ENCODE measurements around the gene EPHB1.
"Not testable (repeated sequence)": the region's sequence is repeated elsewhere in the genome, so short reads cannot be mapped to it uniquely, and the experiment has no call there.

The EPHB1 gene

DNA sequence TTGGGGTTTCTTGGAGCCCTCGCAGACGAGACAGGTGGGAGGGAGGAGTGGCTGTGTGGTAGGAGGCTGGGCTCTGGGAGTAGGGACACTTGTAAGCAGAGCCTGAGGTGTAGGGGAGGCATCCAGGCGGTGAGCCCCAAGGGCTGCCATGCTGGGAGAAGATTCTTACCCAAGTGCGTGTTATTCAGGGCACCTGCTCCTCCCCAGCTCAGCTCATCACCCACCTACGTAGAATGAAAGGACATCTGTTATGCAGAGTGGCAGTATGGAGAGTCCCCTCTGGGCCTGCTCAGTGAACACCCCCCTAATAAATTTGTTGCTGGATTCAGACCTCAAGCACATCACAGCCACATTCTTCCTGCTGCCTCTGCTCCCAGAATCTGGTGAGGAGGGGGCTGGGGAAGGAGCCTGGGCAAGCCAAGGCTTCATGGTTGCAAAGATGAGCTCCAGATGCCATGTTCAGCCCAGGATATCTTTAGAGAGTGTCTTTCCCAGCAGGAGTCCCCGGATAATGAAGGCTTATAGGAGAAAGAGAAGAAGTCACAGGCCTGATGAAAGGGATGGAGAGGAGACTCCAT lies 261.8 kb downstream of the EPHB1 start:
- DNase-seq: no peak

DNA sequence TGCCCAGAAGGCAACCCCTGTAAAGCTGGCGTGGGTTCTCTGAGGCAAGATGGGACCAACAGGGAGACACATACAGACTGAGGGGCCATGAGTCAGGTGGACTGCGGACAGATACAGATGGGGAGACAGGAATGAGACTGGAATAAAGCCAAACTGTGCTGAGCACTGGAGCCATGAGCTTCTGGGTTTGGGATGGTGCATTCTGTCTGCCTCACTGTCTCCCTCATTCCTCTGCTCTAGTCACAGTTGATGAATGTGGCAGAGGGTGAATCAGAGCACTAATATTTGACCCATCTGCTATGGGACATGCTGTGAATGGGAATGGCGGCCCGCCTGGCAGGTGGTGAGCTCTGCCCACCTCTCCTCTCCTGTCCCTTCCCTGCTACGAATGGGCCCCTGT lies 262.9 kb downstream of the EPHB1 start:
- no peak for DNase-seq

DNA sequence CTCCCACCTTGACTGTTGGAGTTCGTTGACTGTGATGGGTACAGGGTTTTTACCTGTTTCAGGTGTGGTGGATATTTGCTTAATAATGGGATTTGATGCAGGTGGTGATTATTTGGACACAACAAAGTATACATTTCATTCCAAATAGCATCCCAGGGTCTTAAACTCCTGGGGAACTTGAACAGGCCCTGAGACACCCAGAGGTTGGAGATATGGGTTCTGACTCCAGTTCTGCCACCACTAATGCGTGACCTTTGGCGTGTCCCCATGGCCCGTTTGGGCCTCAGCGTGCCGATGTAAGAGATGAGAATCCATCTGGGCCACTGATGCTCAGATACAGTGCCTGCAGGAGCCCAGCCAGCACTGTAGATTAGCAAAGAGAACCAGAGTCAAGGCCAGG lies 264.5 kb downstream of the EPHB1 start:
- DNase-seq: no peak

DNA sequence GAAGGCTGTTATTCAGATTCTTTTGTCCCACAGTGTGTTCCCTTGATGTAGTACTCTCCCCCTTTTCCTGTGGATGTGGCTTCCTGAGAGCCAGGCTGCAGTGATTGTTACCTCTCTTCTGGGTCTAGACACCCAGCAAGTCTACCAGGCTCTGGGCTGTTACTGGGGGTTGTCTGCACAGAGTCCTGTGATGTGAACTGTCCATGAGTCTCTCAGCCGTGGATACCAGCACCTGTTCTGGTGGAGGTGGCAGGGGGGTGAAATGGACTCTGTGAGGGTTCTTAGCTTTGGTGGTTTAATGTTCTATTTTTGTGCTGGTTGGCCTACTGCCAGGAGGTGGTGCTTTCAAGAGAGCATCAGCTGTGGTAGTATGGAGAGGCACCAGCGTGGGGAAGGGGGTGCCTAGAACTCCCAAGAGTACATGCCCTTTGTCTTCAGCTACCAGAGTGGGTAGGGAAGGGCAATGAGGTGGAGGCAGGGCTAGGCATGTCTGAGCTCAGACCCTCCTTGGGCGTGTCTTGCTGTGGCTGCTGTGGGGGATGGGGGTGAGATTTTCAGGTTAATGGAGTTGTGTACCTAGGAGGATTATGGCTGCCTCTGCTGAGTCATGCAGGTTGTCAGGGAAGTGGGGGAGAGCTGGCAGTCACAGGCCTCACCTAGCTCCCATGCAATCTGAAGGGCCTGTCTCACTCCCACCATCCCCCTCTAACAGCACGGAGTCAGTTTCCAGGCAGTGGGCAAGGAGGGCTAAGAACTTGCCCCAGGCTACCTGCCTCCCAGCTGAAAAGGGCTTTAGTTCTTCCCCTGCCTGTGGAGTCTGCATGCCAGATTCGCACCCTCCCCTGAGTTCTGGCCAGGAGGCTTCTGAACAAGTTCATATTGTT lies 272.0 kb downstream of the EPHB1 start:
- DNase-seq: not testable (repeated sequence)

DNA sequence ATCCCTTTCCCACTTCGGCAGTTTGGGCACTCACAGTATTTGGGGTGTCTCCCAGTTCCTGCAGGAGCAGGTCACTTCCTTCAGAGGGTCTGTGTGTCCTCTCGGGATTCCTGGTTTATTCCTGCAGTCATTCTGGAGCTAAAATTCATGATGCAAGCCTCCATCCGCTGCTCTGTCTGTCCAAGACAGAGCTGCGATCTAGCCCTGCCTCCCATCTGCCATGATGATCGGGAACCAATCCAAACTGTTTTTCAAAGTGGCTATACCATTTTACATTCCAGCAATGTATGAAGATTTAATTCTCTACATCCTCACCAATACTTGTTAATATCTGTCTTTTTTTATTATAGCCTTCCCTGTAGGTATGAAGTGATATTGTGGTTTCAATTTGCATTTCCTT lies 273.0 kb downstream of the EPHB1 start:
- DNase-seq: no peak

GRCh38 chr3:135069406-135069805 lies 274.3 kb downstream of the EPHB1 start:
- DNase-seq: no peak

GRCh38 chr3:135071483-135071882 lies 276.4 kb downstream of the EPHB1 start:
- DNase-seq: no peak

DNA sequence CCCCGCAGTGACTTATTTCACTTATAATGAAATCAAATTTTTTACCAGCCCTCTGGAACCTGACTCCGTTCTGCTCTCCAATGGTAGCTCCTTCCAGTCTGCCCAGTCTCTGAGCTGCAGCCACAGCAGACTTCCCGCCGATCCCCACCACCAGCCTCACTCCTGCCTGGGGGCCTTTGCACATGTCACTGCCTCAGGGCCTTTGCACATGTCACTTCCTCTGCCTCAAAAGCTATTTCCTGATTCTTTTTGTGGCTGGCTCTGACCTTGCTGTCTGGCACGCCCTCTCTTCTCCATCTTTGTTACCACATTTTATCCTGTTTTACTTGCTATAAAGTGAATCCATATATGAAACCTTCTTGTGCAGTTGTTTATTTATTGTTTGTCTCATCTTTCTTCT lies 277.4 kb downstream of the EPHB1 start:
- DNase-seq: no peak

DNA sequence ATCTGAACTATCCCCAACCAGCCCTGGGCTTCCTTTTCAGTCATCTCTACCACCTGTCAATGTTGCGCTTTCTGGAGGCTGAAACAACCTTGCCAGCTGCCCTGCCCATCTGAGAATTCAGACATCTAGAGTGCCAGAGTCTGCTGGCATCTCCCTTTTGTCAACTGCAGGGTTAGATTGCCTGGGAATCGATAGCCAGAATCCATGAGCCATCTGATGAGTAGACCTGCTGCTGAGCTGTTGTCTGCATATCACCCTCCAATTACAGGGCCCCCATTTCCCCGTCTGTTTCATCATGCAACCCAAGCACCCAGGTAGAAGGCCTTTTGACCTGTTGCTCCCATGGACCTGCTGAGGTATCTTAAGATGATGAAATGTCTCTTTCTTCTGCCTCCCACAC lies 280.1 kb downstream of the EPHB1 start:
- no peak for DNase-seq

DNA sequence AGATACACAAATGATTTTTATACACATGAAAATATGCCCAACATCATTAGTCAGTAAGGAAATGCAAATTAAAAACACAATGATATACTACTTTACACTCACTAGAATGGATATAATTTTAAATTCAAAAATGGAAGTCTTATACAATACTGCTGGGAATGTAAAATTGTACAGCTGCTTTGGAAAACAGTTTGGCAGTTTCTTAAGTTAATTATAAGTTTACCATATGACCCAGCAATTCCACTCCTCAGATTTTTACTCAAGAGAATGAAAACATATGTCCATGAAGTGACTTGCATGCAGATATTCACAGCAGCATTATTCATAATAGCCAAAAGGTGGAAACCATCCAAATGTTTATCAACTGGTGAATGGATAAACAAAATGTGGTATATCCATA lies 281.3 kb downstream of the EPHB1 start:
- DNase-seq: no peak

DNA sequence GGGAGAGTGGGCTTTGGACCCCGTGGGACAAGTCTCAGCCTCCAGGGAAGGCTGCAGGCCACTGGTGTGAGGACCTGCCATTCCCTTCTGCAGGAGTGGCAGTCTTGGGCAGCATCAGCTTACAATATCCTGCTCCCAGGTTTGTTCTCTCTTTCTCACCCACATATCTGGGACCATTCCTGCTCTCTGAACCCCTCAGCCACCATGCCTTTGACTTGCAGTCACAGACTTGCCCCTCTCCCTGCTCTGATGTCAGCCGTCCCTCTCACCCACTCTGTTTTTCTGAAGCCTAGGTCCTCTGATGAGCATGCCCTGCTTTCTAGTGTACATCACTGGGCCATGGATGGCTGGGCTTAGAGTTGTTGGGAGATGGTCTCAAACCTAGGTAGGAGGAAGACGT lies 282.1 kb downstream of the EPHB1 start:
- DNase-seq: no peak

DNA sequence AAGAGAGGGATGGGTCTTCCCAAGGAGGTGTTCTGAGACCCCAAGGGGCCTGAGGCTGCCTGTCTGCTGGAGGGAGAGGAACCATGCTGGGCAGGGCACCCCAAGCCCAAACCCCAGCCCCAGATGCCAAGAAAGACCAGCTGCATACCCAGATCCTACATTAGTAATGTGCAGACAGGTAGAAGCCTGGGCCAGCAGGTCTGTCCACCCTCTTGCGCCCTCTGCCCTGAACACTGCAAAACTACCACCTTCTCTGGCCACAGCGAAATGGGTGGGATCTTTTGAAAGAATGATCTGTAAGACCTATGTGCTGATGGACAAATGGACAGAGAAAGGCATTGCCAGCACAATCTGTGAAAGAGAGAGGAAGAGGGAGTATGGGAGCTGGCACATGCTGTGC lies 283.2 kb downstream of the EPHB1 start:
- no peak for DNase-seq

DNA sequence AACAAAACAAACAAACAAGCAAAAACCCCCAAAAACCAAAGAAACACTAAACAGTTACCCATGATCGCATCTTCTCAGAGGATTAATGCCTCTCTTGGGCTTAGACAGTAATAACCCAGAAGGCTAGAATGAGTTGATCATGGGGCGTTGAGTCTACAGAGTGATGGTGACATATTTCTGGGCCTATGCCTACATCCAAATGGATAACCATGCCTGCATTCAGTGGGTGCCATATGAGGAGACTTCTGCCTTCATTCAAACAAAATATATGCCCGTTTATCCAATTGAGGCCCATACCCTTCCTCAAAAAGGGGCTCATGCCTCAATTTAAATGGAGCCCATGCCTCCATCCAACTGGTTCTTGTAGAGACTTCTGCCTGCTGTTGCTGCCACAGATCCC lies 284.0 kb downstream of the EPHB1 start:
- DNase-seq: no peak

DNA sequence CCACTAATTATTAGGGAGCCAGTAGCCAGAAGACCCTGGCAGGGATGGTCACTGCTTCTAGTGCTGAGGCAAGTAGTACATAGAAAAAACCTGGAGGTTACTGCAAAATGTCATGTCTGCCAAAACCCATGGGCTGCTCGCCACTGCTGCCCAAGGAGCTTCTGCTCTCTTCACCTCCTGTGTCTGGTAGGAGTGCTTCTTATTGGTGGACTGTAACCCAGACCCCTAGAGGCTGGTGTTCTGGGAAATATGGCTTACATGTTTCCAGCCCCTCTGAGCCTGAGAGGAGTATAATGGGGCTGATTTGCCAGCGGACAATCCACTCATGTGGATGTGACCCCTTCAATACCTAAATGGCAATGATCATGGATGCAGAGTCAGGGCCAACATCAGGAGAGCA lies 286.4 kb downstream of the EPHB1 start:
- DNase-seq: no peak

GRCh38 chr3:135081856-135082434 lies 286.9 kb downstream of the EPHB1 start:
- DNase-seq: no peak

DNA sequence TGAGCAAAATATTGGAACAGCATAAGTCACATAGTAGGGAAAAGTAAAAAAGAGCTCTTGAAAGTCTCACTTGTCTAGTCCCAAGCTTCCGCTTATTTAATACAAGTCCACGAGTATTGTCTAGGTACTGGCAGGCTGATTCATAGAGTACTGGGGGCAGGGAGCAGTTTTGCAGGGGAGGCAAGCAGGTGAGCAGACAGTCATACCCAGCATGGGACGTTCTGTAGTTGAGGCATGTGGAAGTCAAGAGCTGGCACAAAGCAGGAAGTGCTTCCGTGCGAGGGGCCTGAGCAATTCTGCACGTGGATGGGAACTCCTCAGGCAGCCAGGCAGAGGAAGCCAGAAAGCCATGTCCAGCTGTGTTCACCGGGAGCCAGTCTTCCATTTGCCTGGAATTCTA lies 287.6 kb downstream of the EPHB1 start:
- no peak for DNase-seq

- no peak for DNase-seq
These were observed 288.1 kb downstream of the EPHB1 start for GRCh38 chr3:135083179-135083578.

GRCh38 chr3:135083756-135084155 lies 288.7 kb downstream of the EPHB1 start:
- DNase-seq: no peak

DNA sequence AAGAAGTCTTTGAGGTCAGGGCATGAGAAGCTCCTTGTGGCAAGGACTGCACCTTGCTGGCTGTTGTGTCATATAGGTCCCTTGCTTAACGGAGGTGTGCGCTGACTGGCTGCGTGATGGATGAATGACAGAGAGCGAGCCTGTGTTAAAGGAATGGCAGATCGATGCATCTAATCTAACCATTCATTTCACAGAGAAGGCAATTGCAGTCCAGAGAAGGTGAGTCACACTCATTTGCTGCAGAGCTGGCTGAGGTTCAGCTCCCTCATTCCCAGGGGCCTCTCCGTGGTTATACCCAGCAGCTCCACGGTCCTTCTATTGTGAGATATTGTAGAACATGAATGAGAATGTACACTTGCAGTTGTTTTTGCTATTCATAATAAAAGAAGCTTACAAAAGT lies 289.3 kb downstream of the EPHB1 start:
- DNase-seq: no peak

DNA sequence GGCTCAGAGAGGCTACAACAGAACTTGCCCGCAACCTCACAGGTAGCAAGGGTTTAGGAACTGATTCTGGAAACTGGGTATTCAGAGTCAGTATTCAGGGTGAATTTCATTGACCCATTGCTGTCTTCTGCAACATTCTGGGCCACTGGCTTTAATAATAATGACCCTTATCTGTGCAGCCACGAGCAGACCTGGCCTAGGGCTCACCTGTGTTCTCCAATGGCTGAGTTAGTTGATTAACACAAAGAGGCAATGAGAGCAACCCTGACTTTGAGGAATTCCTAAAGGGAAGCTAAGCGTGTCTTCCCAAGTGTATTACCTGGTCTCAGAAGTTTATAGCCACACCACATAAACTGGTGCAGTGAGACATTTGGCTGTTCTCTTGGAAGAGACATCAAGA lies 289.9 kb downstream of the EPHB1 start:
- DNase-seq: no peak

GRCh38 chr3:135085652-135086436 lies 290.8 kb downstream of the EPHB1 start:
- no peak for DNase-seq

GRCh38 chr3:135087782-135088181 lies 292.7 kb downstream of the EPHB1 start:
- no peak for DNase-seq

DNA sequence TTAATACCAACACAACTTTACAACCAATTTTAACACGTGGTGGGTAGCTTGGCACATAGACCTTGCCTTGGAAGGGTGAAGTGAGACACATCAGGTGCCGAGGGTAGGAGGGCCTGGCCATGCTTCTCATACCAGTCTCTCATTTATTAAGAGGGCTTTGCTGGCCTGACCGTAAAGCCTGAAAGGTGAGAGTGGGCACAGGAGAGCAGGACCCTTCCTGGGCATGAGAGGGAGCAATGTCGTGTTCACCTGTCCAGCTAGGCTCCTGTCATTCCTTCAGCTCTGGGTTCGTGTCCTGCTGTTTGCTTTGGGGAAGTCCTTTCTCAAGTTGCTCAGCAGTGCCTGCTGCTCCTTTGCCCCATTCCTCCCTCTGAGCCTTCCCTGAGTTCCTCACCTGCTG lies 294.4 kb downstream of the EPHB1 start:
- DNase-seq: no peak

All from activated CD4-positive, CD25-positive, alpha-beta regulatory T cell treated with anti-CD3 and anti-CD28 coated beads, Interleukin-2, amount 50 U/mL, for 72 hours (primary cell).